A172 (cell line): ENCODE measurements around the gene RCBTB2. TPM values are rescaled to one million over a fixed set of nuclear protein-coding genes. Genes with fewer than 3 reads are reported as not detected.
"Not testable (repeated sequence)": the region's sequence is repeated elsewhere in the genome, so short reads cannot be mapped to it uniquely, and the experiment has no call there.

ENCODE experiments used
- DNase-seq: peaks from one replicate; pipeline ENCODE4 v3.0.0-alpha.2; 2015; ENCODE audit warnings: low spot score
- total RNA-seq: library from RNA; depleted of rRNA; stranded (reverse); fragments of >200 nt; shearing (Covaris generic); gene quantifications from 2 replicates; pipeline ENCODE4 v1.2.3, GENCODE V29; 2014; rRNA removed

The RCBTB2 gene
- 1.4 and 7.7 TPM in 2 replicates for total RNA-seq

DNA sequence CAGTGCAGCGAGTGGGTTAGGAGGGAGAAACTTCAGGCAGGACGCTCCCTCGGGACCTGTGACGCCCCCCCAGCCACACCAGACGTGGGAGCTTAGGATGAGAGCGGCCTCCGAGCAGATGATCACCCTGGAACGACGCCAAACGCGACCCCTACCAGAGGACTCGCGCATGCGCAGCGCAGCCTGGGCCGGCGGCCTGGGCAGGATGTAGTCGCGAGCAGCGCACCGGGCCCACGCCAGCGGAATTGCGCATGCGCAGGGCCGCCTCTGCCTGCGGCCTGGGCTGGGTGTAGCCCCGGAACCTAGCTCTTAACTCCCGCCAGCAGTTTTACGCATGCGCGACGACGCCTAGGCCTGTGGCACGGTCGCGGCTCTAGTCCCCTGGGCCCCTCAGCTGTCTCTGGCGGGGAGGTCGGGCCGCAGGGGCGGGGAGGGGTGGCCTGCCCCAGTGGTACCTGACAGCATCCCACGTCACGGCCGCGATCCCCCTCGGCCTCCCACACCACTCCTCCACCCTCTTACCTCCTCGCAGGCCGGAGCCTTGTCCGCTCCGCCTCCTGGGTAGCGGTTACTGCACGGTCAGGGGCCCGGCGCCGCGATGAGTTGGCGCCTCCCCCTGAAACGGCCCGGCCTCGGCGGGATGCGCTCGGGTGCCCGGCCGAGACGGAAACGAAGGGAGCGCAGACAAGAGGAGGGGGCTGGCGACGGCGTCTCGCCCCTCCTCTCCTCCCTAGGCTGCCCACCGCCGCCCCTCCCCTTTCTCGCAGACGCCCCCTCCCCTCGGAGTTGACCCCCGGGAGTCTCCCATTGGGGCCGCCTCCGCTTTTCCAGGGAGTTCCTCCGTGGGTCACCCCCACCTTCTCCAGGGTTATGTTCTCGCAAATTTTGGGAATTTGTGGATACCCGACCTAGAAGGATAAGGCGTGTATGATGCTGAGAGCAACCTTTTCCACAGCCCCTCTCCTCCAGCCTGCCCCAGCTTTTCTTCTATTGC, at the start of gene RCBTB2:
TSS of gene RCBTB2 (minus strand) at position 575 of the 994 bp plus-strand sequence. CDS start 11,141 bp downstream, outside the sequence.
- peak; percentile 91 for DNase-seq

GRCh38 chr13:48582084-48582483, 49.2 kb upstream of the RCBTB2 start:
- no peak for DNase-seq

DNA sequence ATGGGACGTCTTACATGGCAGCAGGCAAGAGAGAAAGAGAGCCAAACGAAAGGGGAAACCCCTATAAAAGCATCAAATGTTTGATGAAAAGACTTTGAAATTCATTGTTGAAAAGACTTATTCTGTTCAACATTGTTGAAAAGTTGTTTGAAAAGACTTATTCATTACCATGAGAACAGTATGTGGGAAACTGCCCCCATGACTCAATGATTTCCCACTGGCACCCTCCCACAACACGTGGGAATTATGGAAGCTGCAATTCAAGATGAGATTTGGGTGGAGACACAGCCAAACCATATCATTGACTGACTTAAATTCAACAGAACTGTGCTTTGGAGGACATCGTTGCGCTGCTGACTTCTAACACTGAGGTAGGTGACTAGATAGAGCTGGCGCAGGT, 48.0 kb upstream of the RCBTB2 start:
- DNase-seq: no peak

DNA sequence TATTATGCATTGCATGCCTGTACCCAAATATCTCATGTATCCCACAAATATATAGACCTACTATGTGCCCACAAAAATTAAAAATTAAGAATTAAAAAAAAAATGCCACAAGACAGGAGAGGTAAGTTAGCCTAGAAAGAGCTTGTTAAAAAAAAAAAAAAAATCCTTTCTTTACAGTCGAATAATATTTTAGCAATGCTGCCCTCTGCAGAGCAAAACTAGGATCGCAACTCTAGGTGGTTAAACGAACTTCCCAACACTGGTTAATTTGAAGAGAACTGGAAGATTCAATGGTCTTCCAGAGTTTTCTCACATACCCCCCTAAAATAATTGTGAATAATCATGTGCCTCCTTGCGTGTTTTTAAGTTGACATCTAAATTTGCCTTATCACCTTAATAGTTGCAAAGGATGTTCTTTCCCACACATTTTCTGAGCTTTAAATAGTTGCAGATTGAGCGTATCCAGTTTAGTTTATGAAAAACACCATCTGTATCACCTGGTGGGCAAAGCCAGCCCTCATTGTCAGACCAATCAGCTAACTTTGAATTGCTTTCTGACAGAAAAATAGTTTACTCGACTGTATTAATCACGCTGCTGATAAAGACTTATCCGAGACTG, 47.4 kb upstream of the RCBTB2 start:
- peak; percentile 51 for DNase-seq

DNA sequence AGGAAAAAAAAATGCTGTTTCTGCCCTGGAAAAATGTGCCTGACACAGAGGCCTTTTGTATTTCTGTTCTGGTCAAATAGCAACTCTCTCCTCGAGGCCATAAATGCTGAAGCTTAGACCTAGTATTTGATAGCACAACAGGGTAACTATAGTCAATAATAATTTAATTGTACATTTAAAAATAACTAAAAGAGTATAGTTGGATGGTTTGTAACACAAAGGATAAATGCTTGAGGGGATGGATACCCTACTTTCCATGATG, 47.0 kb upstream of the RCBTB2 start:
- DNase-seq: not testable (repeated sequence)

GRCh38 chr13:48579165-48579918, 46.5 kb upstream of the RCBTB2 start:
- DNase-seq: no peak

DNA sequence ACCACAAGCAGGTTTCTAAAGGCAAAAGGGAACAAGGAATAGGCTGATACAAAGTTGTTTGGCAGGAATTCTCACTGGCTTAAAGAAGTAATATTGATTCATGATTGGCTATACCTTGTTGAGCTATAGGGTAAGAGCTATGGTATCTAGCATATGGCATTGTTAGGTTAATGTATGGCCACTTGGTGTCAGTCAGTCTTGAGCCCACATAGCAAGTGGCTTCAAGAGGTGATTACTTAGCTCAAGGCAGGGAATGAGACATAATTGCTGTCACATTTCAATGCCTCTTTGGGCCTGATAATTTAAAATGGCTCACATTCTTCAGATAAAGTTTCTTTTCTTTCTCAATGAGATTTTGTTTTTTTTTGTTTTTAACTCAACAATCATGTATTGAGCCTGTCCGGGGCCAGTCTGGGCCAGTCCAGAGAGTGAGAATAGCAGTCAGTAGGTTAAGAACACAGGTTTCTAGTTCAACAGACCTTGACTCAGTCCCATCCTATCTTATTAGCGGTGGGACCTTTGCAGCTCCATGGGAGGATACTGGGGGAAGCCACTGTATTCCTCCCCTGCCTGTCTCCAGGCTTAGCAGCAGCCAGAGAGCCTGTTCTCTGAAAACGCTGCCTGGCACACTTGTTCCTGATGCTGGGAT, 45.8 kb upstream of the RCBTB2 start:
- DNase-seq: no peak

DNA sequence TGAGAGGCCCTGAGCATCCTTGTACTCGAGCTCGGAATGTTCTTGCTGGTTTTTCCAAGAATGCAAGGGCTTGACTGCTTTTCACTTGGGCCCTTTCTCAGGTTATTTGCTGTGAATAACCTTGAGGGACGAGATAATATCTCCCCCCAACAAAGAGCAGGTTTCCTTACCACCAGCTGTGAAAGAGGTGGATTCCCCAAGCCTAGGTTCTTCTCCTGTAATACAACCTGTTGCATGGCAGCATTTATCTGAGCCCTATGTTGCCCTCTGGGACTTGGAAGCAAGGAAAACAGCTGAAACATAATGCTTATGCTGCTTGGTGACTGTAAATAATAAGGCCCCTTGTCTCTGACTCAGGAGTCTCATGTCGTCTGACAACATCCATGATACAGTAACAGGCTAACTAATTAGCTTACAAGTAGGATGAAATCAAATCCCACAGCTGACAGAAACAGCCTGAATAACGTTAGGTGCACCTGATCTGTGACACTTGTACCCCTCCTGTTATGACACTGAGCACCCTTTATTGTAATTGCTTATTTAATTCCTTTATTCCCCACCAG, 43.6 kb upstream of the RCBTB2 start:
- DNase-seq: no peak

GRCh38 chr13:48575031-48575430, 42.2 kb upstream of the RCBTB2 start:
- no peak for DNase-seq

- DNase-seq: no peak
Observed at GRCh38 chr13:48574041-48574796, 41.3 kb upstream of the RCBTB2 start.

GRCh38 chr13:48573213-48574007, 40.5 kb upstream of the RCBTB2 start:
- no peak for DNase-seq

DNA sequence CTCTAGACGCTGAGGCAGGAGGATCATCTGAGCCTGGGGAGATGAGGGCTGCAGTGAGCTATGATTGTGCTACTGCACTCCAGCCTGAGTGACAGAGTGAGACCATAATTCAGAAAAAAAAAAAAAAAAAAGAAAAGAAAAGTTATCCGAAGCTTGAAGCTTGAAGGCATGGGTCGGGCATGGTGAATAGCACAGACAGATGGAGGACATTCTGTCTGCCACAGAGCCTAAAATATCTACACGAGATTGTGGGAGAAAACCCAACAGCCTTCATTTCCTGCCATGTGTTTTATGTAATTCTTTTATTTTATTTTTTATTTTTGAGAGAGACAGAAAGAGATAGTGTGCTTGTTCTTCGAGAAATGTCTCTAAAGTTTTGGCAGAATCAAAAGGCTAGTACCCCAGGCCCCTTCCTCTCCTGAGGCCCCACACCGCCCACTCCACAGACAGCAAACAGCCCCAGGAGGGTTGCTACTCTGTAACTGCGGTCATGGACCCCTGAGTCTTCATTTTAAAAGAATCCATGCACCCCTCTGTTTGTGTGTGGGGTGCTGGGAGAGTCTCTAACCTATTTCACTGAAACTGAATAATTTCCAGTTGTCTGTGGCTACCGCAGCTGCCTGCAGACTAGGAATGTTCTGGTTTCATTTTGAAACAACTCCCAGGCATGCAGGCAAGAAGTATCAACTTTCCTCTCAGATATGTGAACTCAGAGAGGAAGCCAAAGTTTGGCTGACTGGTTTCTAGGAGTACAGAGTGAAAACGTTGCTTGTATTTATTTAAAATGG, 38.4 kb upstream of the RCBTB2 start:
- DNase-seq: no peak

DNA sequence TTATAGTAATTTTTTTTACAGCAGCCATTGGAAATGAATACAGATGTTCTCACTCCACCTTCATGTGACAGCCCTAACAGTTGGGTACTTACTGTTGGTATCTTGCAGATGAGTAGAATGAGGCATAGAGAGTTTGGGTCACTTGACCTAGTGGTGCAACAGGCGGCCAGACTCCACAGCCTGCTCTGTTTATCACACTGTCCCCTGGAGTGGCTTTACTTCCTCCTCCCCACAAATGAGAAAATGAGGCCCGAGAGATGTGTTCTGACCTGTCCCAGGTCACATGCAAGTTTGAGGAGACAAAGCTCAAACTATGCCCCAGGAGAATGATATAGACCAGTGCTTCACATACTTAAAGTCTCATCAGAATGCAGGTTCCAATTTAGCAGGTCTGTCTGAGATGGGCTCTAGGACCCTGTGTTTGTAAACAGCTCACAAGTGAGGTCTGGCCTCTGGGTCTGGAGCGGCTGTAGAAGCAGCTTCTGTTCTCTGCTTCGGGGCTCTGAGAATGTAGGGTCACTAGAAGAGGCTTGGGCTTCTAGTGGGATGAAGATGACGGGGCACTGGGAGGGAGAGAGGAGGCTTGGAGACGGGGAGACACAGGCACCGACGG, 37.4 kb upstream of the RCBTB2 start:
- no peak for DNase-seq

- DNase-seq: no peak
Observed at GRCh38 chr13:48569104-48569666, 36.3 kb upstream of the RCBTB2 start.

GRCh38 chr13:48568370-48569103, 35.7 kb upstream of the RCBTB2 start:
- no peak for DNase-seq

- no peak for DNase-seq
Observed at GRCh38 chr13:48567515-48568369, 34.9 kb upstream of the RCBTB2 start.

GRCh38 chr13:48564056-48564455, 31.2 kb upstream of the RCBTB2 start:
- DNase-seq: peak; percentile 36
